Skeletal muscle satellite cell (primary cell): Measurements from ENCODE around the gene AKR7A2.
"Not testable (repeated sequence)": the region's sequence is repeated elsewhere in the genome, so short reads cannot be mapped to it uniquely, and the experiment has no call there.

Experiments
- H3K27me3 ChIP-seq: 2 replicates; pipeline ENCODE4 v1.7.0; 2013; ENCODE audit warnings: low read length; ENCODE audit not compliant: control insufficient read depth, insufficient read depth
- H3K36me3 ChIP-seq: 2 replicates; pipeline ENCODE4 v1.7.0; 2013; ENCODE audit warnings: mild to moderate bottlenecking, control low read depth, low read length; ENCODE audit not compliant: insufficient read depth
- H3K4me1 ChIP-seq: 2 replicates; pipeline ENCODE4 v1.7.0; 2013; ENCODE audit warnings: low read length; ENCODE audit not compliant: control insufficient read depth, insufficient read depth
- H3K4me2 ChIP-seq: 2 replicates; pipeline ENCODE4 v1.7.0; 2013; ENCODE audit warnings: mild to moderate bottlenecking, low read length
- H3K4me3 ChIP-seq: 2 replicates; pipeline ENCODE4 v1.7.0; 2013; ENCODE audit warnings: low read length
- H3K9ac ChIP-seq: 2 replicates; pipeline ENCODE4 v1.7.0; 2013; ENCODE audit warnings: mild to moderate bottlenecking, low read depth, low read length, moderate library complexity
- H3K9me3 ChIP-seq: replicated peaks from 2 replicates; pipeline ENCODE4 v1.7.0; 2013; ENCODE audit warnings: mild to moderate bottlenecking, control low read depth, low read length

AKR7A2 gene

DNA sequence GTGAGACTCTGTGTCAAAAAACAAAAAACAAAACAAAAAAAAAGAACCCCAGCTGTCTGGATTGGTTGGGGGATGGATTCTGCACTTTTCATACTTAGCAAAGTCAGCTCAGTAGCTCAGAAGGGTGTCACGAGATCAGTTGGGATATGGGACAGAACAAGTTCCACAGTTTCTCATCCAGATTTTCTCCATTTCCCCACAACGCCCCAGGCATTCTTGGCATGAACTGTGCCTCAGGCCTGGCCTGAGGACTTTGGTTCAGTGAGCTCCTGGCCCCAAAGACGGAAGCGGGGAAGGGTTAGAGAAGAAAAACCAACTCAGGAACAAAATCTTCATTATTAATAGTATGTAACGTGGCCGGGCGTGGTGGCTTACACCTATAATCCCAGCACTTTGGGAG, 1.9 kb downstream of the AKR7A2 start:
- H3K36me3 ChIP-seq, result peaks cover 38% of the 10 kb centered on the region
- H3K9ac ChIP-seq, result no peak overlapping the region
- no peak overlapping the region for H3K4me2 ChIP-seq
- no peak overlapping the region for H3K4me3 ChIP-seq
- H3K4me1 ChIP-seq, result peaks cover 45% of the 10 kb centered on the region
- no peaks in the 10 kb centered on the region for H3K27me3 ChIP-seq
- H3K9me3 ChIP-seq, result no peaks in the 10 kb centered on the region

DNA sequence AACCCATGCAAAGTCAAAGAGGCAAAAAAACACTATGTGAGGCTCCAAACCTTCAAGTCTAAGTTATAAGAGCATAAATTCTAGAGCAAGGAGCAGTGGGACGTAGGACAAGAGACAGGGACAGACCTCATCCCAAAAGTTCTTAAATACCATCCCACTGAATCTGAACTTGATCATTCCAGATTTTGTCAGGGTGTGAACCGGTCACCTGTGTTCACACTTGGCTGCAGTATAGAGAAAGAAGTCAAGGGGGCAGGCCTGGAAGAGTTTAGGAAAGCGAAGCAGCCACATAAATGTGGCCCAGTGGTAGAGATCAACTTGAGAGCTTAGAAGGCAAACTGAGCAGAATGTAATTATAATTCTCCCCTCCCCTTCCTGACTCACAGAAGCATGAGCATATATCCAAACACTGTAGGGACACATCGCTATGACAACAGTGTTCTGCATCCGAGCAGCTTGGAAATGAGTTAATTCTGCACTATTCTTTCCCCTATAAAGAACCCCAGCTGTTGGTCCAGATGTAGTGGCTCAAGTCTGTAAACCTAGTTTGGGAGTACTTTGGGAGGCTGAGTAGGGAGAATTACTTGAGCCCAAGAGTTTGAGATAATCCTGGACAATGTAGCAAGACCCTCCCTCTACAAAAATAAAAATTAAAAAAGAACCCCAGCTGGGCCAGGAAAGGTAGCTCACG, 2.7 kb downstream of the AKR7A2 start:
- Histone ChIP-seq H3K36me3 (peaks cover 42% of the 10 kb centered on the region), H3K4me1 (peaks cover 37% of the 10 kb centered on the region), H3K9me3 (no peaks in the 10 kb centered on the region), H3K9ac (no peak overlapping the region), H3K4me3 (no peak overlapping the region), H3K27me3 (no peaks in the 10 kb centered on the region), H3K4me2 (peak overlapping the region; percentile 9)

DNA sequence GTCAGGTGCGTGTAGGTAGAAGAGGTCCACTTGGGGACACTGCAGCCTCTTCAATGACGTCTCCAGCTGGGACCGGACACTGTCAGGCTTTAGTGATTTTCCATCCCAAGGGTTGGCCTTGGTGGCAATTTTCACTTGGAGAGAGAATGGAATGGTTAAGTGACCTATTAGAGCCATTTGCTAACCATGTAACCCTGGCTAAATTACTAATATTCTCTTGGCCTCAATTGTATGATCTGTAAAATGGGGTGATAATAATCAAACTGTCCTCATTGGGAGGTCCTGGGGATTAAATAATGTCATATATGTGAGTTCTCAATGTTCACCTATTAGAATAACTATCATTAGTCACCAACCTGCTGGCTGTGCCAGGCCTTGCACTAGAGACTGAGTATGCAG, 3.4 kb downstream of the AKR7A2 start:
- Histone ChIP-seq H3K9ac (no peak overlapping the region), H3K36me3 (peaks cover 42% of the 10 kb centered on the region), H3K27me3 (no peaks in the 10 kb centered on the region), H3K4me2 (no peak overlapping the region), H3K9me3 (no peaks in the 10 kb centered on the region), H3K4me1 (peaks cover 29% of the 10 kb centered on the region), H3K4me3 (no peak overlapping the region)

DNA sequence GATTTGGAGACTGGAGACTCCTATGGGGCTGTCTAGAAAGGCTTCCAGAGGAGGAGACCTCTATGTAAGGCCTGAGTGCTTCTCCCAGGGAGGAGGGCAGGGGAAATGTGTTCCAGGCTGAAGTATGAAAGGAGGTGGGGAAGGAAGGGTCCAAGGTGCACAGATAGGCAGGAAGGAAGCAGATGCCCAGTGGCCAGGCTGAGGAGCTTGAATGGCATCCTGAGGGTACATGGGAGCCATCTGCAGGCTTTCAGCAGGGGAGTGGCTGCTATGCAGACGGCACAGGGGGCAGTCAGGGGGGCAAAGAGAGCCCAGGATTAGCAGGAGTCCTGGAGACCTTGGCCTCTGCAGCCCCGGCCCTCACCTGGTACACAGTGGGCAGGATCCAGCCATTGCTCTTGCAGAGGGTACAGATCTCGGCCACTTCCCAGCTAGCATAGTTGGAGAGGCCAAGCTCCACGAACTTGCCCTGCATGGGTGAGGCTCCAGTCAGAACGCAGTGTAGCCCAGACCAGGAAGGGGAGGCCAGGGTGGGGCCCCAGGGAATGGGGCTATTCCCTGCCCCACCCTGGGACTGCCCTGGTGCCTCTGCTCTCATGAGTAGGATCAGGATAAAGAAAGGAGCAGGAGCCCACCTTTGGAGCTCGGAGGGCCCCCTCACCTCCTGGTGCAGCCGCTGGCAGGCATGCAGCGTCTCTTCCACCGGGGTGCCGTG, 4.0 kb downstream of the AKR7A2 start:
- no peaks in the 10 kb centered on the region for H3K27me3 ChIP-seq
- peaks cover 46% of the 10 kb centered on the region for H3K36me3 ChIP-seq
- no peak overlapping the region for H3K4me2 ChIP-seq
- H3K4me3 ChIP-seq, result no peak overlapping the region
- no peak overlapping the region for H3K9ac ChIP-seq
- no peaks in the 10 kb centered on the region for H3K9me3 ChIP-seq
- peaks cover 24% of the 10 kb centered on the region for H3K4me1 ChIP-seq

DNA sequence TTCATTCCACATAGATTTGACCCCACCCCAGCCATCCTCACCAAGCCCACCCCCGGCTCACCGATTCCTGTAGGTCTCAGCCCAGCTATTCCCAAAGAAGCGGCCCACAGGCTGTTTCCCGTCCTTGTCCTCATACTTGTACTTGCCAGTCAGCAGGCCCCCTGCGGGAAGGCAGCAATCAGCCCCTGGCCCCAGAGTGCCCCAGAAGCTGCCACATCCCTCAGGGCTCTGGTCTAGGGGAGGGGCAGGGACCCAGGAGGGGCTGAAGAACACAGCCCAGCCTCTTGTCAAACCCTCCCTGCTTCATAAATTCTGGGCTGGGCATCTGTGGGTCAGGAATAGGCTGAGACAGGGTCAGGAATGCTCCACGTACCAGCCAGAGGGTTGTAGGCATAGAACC, 5.0 kb downstream of the AKR7A2 start:
- H3K36me3 ChIP-seq, result peaks cover 46% of the 10 kb centered on the region
- H3K4me3 ChIP-seq, result no peak overlapping the region

DNA sequence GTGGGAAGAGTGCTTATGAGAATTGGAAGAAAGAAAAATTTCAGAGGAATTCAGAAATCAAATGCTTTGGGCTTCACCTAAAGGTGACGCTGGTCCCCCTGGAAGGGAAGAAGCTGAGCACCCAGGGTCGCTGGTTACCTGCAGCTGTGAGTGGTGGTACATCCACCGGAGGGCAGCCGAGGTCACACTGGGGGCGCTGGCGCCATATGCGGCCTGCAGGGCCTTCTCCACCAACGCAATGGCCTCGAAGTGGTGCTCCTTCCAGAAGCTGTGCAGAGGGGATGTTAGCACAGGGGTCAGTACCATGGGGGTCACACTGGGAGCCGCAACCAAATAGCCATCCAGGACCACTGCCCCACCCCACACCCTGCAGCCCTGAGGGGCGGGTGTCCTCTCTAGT, 6.1 kb downstream of the AKR7A2 start:
- no peak overlapping the region for H3K4me2 ChIP-seq
- H3K4me1 ChIP-seq, result peaks cover 15% of the 10 kb centered on the region
- peaks cover 46% of the 10 kb centered on the region for H3K36me3 ChIP-seq
- no peak overlapping the region for H3K4me3 ChIP-seq
- H3K27me3 ChIP-seq, result no peaks in the 10 kb centered on the region
- no peak overlapping the region for H3K9ac ChIP-seq
- H3K9me3 ChIP-seq, result no peaks in the 10 kb centered on the region

More for the DNA sequence above, 5.0 kb downstream of the AKR7A2 start:
- no peak overlapping the region for H3K4me2 ChIP-seq
- H3K27me3 ChIP-seq, result no peaks in the 10 kb centered on the region
- no peaks in the 10 kb centered on the region for H3K9me3 ChIP-seq
- peaks cover 20% of the 10 kb centered on the region for H3K4me1 ChIP-seq
- no peak overlapping the region for H3K9ac ChIP-seq

DNA sequence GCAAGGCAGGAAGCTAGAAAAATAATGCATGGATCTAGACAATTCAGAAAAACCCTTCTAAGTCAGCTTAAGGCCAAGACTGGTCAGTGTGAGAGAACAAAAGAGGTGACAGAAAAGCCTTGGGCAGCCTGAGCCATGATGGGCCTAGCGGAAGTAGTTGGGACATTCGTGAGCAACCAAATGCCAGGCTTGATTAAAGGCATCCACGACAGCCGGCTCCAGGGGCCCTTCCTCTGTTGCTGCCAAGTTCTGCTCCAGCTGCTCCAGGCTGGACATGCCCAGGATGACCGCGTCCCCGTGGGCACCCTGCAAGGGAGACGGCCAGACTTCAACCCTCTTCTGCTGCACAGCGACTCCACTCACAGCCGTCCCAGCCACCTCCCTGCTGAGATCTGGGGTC, 7.9 kb downstream of the AKR7A2 start:
- H3K36me3 ChIP-seq, result peaks cover 46% of the 10 kb centered on the region
- not testable (repeated sequence) for H3K27me3 ChIP-seq, H3K4me2 ChIP-seq, H3K9ac ChIP-seq, H3K4me3 ChIP-seq, H3K9me3 ChIP-seq, H3K4me1 ChIP-seq

DNA sequence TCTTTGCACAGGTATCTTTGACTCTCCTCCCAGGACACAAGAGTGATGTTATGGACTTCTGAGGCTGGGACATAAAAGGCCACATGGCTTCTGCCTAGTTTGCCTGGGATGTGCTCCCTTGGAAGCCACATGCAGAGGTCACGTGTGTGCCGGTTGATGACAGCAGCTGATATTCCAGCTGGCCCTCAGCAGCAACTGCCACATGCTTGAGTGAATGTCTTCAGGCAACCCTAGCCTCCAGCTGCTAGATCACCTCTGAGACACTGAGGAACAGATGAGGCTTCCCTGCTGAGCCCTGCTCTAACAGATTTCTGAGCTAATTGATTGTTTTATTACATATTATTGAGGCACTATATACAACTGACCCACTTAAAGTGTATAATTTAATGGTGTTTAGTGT, 11.7 kb downstream of the AKR7A2 start:
- H3K4me2 ChIP-seq, result no peak overlapping the region
- no peak overlapping the region for H3K4me3 ChIP-seq
- peaks cover 1% of the 10 kb centered on the region for H3K9me3 ChIP-seq
- peaks cover 18% of the 10 kb centered on the region for H3K36me3 ChIP-seq
- no peaks in the 10 kb centered on the region for H3K4me1 ChIP-seq
- no peak overlapping the region for H3K9ac ChIP-seq
- H3K27me3 ChIP-seq, result no peaks in the 10 kb centered on the region

DNA sequence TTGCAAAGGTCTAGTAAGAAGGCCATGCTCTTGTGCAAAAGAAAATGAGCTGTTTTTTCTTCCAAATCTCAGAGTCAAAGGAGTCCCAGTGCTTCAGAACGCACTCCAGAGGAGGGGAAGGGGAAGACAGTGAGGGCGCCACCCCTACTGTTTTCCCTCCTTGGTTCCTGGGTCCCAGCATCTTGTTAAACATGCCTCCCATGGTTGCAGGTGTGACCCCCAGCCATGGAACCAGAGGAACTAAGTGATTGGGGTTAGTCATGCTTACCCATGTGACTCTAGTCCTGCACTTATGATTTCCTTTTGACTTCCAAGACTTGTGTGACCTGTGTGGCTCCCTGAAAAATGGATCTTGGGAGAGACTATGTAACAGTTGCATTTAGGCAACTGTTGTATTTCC, 17.3 kb downstream of the AKR7A2 start:
- no peaks in the 10 kb centered on the region for H3K36me3 ChIP-seq
- H3K4me3 ChIP-seq, result no peak overlapping the region
- H3K27me3 ChIP-seq, result no peaks in the 10 kb centered on the region
- H3K4me1 ChIP-seq, result no peaks in the 10 kb centered on the region
- H3K9me3 ChIP-seq, result peaks cover 10% of the 10 kb centered on the region
- no peak overlapping the region for H3K4me2 ChIP-seq
- no peak overlapping the region for H3K9ac ChIP-seq

DNA sequence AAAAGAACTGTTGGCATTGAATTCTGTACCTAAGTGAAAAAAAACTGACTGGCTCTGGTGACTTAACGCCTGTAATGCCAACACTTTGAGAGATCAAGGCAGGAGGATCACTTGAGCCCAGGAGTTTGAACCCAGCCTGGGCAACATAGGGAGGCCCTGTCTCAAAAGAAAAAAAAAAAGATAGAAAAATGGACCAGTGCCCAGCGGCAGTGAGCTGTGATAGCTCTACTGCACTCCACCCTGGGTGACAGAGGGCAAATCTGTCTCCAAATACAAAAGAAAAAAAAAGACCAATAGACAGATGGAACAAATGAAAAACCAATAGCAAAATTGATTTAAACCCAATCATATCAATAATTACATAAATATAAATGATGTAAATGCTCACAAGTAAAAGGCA, 22.7 kb downstream of the AKR7A2 start:
- peaks cover 7% of the 10 kb centered on the region for H3K4me1 ChIP-seq
- H3K9me3 ChIP-seq, result peaks cover under 1% of the 10 kb centered on the region
- H3K9ac ChIP-seq, result peak overlapping the region; percentile 28
- H3K4me2 ChIP-seq, result peak overlapping the region; percentile 98
- no peaks in the 10 kb centered on the region for H3K36me3 ChIP-seq
- H3K4me3 ChIP-seq, result peak overlapping the region; percentile 73
- H3K27me3 ChIP-seq, result no peaks in the 10 kb centered on the region

DNA sequence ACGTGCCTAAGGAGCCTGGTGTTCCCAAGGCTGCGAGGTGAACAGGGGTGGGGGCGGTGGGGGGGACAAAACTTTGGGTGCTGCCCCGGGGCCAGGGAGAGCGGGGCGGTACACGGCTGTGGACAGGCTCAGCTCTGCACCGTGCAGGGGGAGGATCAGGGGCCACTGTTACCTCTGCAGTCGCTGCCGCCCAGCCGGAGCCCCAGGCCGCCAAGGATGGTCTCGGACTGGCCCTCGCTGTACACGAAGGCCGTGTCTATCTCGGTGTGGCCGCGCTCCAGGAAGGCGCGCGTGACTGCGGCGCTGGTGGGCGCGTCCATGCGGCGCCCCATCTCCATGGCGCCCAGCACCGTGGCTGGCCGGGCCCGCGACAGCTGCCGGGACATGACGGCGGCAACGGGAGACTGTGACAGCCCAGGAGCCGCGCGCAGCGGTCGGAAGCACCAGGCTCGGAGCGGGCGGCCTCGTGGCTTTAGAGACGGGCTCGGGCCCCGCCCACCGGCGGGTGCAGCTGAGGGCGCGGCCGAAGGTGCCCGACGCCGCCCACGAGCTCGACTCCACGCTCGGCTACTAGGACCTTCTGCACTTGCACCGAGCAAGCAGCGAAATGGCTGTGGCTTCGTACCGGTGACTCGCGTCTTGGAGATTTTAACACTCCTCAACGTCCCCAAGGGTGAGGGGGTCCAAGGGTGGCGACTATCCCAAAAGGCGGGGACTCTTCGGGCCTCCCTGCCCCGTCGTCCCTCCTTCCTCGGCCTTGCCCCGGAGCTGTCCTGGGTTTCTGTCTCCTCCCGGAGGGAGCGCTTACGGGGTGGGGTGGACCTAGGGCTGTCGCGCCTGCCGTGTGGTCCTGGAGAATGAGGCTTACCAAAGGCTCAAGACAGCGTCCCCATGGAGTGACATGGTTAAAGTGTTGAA, 23.4 kb downstream of the AKR7A2 start, which contains the start of gene AKR7A3:
AKR7A3 (minus strand) TSS at position 447 of the 918 bp plus-strand sequence; CDS start at position 386, 61 bp downstream.
- H3K27me3 ChIP-seq, H3K36me3 ChIP-seq, H3K9me3 ChIP-seq, H3K4me1 ChIP-seq: not testable (repeated sequence)
- peak within 1 kb of the TSS; percentile 98 for H3K4me2 ChIP-seq
- peak within 1 kb of the TSS; percentile 73 for H3K4me3 ChIP-seq
- peak within 1 kb of the TSS; percentile 28 for H3K9ac ChIP-seq
